HCT116 (cell line): ENCODE results near the gene HTRA2. TPM values are rescaled to one million over a fixed set of nuclear protein-coding genes. Genes with fewer than 3 reads are reported as not detected.

ENCODE experiments used
- ATAC-seq: fragments of 200-7000 bp; cut with Tn5 transposase; 2 replicates; pipeline ENCODE4 v1.9.1; 2020; ENCODE audit warnings: mild to moderate bottlenecking, moderate library complexity
- BruUV-seq: library from RNA; stranded (reverse); fragments of 400-500 nt; replicated peaks from 2 replicates; lab custom pipeline; 2021; lab: Mats Ljungman, UMichigan
- CTCF ChIA-PET: fragments of 300-600 bp; sonication (Branson Sonifier 250); formaldehyde crosslinking; loops from one replicate; lab custom pipeline; 2021; ENCODE audit warnings: antibody characterized with exemption; lab: Charles Lee
- POLR2A ChIA-PET: fragments of 300-600, 350-600 bp; sonication (Branson Sonifier 250); formaldehyde crosslinking; loops from one replicate; lab custom pipeline; 2021; ENCODE audit warnings: antibody characterized with exemption; lab: Charles Lee
- RAD21 ChIA-PET, 2 experiments: fragments of 300-600 bp; sonication (Branson Sonifier 250); formaldehyde crosslinking; loops; one replicate each; lab custom pipeline; 2023; ENCODE audit warnings: low total read pairs in 2 of 2; ENCODE audit not compliant: uncharacterized antibody in 2 of 2, unreplicated experiment in 2 of 2, low non-redundant PET in 1 of 2; lab: Charles Lee
- DNase-seq: peaks from one replicate; pipeline ENCODE4 v3.0.0-alpha.2; 2010; ENCODE audit warnings: low read depth, low spot score
- H2AFZ ChIP-seq: fragments of 200-600 bp; shearing (Covaris generic), sonication (generic); 2 replicates; pipeline ENCODE4 v1.6.1; 2017; ENCODE audit warnings: low read depth, mixed run types, mixed read lengths, antibody characterized with exemption, low read length; ENCODE audit not compliant: poor library complexity, severe bottlenecking
- H3K27ac ChIP-seq: 2 replicates; pipeline ENCODE4 v1.5.1; 2012; ENCODE audit warnings: low read depth, low read length
- H3K27me3 ChIP-seq: fragments of 200-600 bp; sonication (generic); 2 replicates; pipeline ENCODE4 v1.6.1; 2016; ENCODE audit warnings: mixed run types, low read length, mixed read lengths; ENCODE audit not compliant: insufficient read depth
- H3K36me3 ChIP-seq, 2 experiments: fragments of 200-500 bp in 1 of 2; fragments of 200-600 bp in 1 of 2; sonication (Bioruptor generic) in 1 of 2; sonication (generic) in 1 of 2; 2 replicates each; pipeline versions ENCODE4 v1.5.1 to v1.6.1; 2014 to 2016; ENCODE audit warnings: low read length in 2 of 2, inconsistent platforms in 1 of 2, mixed read lengths in 1 of 2, mixed run types in 1 of 2; ENCODE audit not compliant: insufficient read depth in 2 of 2, control insufficient read depth in 1 of 2
- H3K4me1 ChIP-seq, 2 experiments: fragments of 200-600 bp in 1 of 2; sonication (generic) in 1 of 2; 2 replicates each; pipeline versions ENCODE4 v1.5.1 to v1.6.1; 2012 to 2017; ENCODE audit warnings: low read length in 2 of 2, inconsistent platforms in 1 of 2, mild to moderate bottlenecking in 1 of 2, mixed read lengths in 1 of 2, mixed run types in 1 of 2, moderate library complexity in 1 of 2; ENCODE audit not compliant: insufficient read depth in 2 of 2, control insufficient read depth in 1 of 2
- H3K4me2 ChIP-seq: fragments of 200-600 bp; sonication (generic); 2 replicates; pipeline ENCODE4 v1.6.1; 2017; ENCODE audit warnings: mixed run types, low read length, mixed read lengths
- H3K4me3 ChIP-seq, 2 experiments: fragments of 200-600 bp in 1 of 2; sonication (generic) in 1 of 2; replicated peaks in 1 of 2; 2 replicates each; pipeline ENCODE4 v1.5.1; 2011 to 2016; ENCODE audit warnings: low read length in 2 of 2, control low read depth in 1 of 2, low read depth in 1 of 2, mild to moderate bottlenecking in 1 of 2, mixed read lengths in 1 of 2, mixed run types in 1 of 2
- H3K79me2 ChIP-seq: fragments of 200-600 bp; sonication (generic); 2 replicates; pipeline ENCODE4 v1.6.1; 2017; ENCODE audit warnings: mild to moderate bottlenecking, mixed run types, low read length, moderate library complexity, mixed read lengths; ENCODE audit not compliant: insufficient read depth
- H3K9ac ChIP-seq: fragments of 200-600 bp; sonication (generic); 2 replicates; pipeline ENCODE4 v1.6.1; 2016; ENCODE audit warnings: low read length, mixed read lengths
- H3K9me2 ChIP-seq: fragments of 200-600 bp; sonication (generic), shearing (Covaris generic); 2 replicates; pipeline ENCODE4 v1.6.1; 2017; ENCODE audit warnings: mixed run types, mild to moderate bottlenecking, moderate library complexity; ENCODE audit not compliant: insufficient read depth
- H3K9me3 ChIP-seq, 2 experiments: fragments of 200-500 bp in 1 of 2; fragments of 200-600 bp in 1 of 2; sonication (Bioruptor generic) in 1 of 2; sonication (generic) in 1 of 2; 2 replicates each; pipeline ENCODE4 v1.6.1; 2014 to 2017; ENCODE audit warnings: low read length in 2 of 2, mixed read lengths in 2 of 2, inconsistent platforms in 1 of 2, low read depth in 1 of 2, mild to moderate bottlenecking in 1 of 2, mixed run types in 1 of 2, moderate library complexity in 1 of 2; ENCODE audit not compliant: control insufficient read depth in 1 of 2, insufficient read depth in 1 of 2
- H4K20me1 ChIP-seq: fragments of 200-600 bp; sonication (generic), shearing (Covaris generic); 2 replicates; pipeline ENCODE4 v1.6.1; 2017; ENCODE audit warnings: mixed run types, mild to moderate bottlenecking, moderate library complexity; ENCODE audit not compliant: insufficient read depth
- CBX3 ChIP-seq: IDR thresholded peaks from 2 replicates; pipeline ENCODE4 v1.6.1; 2012; ENCODE audit warnings: low read depth
- CEBPB ChIP-seq: IDR thresholded peaks from 2 replicates; pipeline ENCODE4 v1.6.1; 2012; ENCODE audit warnings: low read depth
- EZH2 ChIP-seq: fragments of 200-600 bp; sonication (generic); IDR thresholded peaks from 2 replicates; pipeline ENCODE4 v1.6.1; 2017; ENCODE audit warnings: antibody characterized with exemption, mixed run types
- EZH2phosphoT487 ChIP-seq: fragments of 200-600 bp; IDR thresholded peaks from 2 replicates; pipeline ENCODE4 v1.6.1; 2018; ENCODE audit warnings: antibody characterized with exemption, borderline replicate concordance
- FOSL1 ChIP-seq: IDR thresholded peaks from 2 replicates; pipeline ENCODE4 v1.6.1; 2012; ENCODE audit warnings: low read depth
- JUND ChIP-seq: IDR thresholded peaks from 2 replicates; pipeline ENCODE4 v1.6.1; 2012
- POLR2A ChIP-seq: IDR thresholded peaks from 2 replicates; pipeline ENCODE4 v1.7.0; 2011; ENCODE audit warnings: borderline replicate concordance; ENCODE audit not compliant: insufficient read depth, insufficient read length; ENCODE audit errors: extremely low read depth
- POLR2AphosphoS5 ChIP-seq: IDR thresholded peaks from 2 replicates; pipeline ENCODE4 v1.6.1; 2011; ENCODE audit warnings: mild to moderate bottlenecking, low read depth, low read length, moderate library complexity
- RAD21 ChIP-seq: IDR thresholded peaks from 2 replicates; pipeline ENCODE4 v1.6.1; 2012; ENCODE audit warnings: low read depth, mild to moderate bottlenecking
- REST ChIP-seq: IDR thresholded peaks from 2 replicates; pipeline ENCODE4 v1.6.1; 2012; ENCODE audit warnings: low read depth
- SP1 ChIP-seq: IDR thresholded peaks from 2 replicates; pipeline ENCODE4 v1.6.1; 2012; ENCODE audit warnings: low read depth
- SRF ChIP-seq: IDR thresholded peaks from 2 replicates; pipeline ENCODE4 v1.6.1; 2012; ENCODE audit warnings: low read depth
- TCF7L2 ChIP-seq: IDR thresholded peaks from 2 replicates; pipeline ENCODE4 v1.7.0; 2011; ENCODE audit warnings: borderline replicate concordance, inconsistent platforms; ENCODE audit not compliant: insufficient read depth, insufficient read length; ENCODE audit errors: extremely low read depth
- YY1 ChIP-seq: IDR thresholded peaks from 2 replicates; pipeline ENCODE4 v1.6.1; 2011; ENCODE audit warnings: low read length, low read depth, moderate library complexity, mild to moderate bottlenecking; ENCODE audit not compliant: insufficient replicate concordance; ENCODE audit errors: extremely low read depth
- ZBTB33 ChIP-seq: IDR thresholded peaks from 2 replicates; pipeline ENCODE4 v1.6.1; 2011; ENCODE audit warnings: mild to moderate bottlenecking, low read length, moderate library complexity; ENCODE audit not compliant: insufficient replicate concordance; ENCODE audit errors: extremely low read depth
- ZFX ChIP-seq: fragments of 450-650 bp; IDR thresholded peaks from 2 replicates; pipeline ENCODE4 v1.6.1; 2017
- ZNF274 ChIP-seq: fragments of 200-500 bp; sonication (Bioruptor generic); IDR thresholded peaks from 2 replicates; pipeline ENCODE4 v1.6.1; 2014; ENCODE audit warnings: mild to moderate bottlenecking, low read depth, low read length, inconsistent platforms
- intact Hi-C: fragments of 100-400 bp; cut with micrococcal nuclease; formaldehyde crosslinking; loops from 2 replicates; pipeline ENCODE4 v1.10.0; 2022
- total RNA-seq: library from RNA; stranded (reverse); gene quantifications from one replicate; pipeline ENCODE4 v1.2.1, GENCODE V29; 2021; ENCODE audit not compliant: unreplicated experiment

HTRA2 gene
- total RNA-seq, 1 experiment from 2014 or later: 36.2 TPM

DNA sequence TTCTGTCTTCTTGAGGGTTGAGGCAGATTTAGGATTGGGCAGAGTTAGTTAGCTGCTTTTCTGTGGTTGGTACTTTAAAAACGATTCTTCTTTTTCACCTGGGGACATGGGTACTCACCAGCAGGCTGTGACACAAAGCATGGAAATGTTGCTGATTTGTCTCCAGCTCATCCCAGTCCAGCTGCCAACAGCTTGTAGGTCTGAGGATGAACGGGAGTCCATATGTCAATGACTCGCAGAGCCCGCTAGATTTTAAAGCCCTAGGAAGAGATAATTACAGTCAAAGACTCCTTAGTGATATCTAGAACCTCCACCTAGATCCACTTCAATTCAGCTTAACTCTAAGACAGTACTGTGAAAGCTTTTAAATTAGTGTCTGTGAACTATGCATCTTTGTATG is 45.6 kb downstream of the HTRA2 start:
- Histone ChIP-seq H3K79me2 (no peaks in the 10 kb centered on the region), H3K4me2 (no peak overlapping the region), H3K4me3 (no peak overlapping the region), H3K9ac (no peak overlapping the region), H3K9me2 (no peaks in the 10 kb centered on the region), H3K27me3 (no peaks in the 10 kb centered on the region), H3K9me3 (no peaks in the 10 kb centered on the region), H2AFZ (no peak overlapping the region), H3K36me3 (peaks cover 0 to 2% of the 10 kb centered on the region in 2 experiments; a peak in 1 of 4 replicates), H4K20me1 (no peaks in the 10 kb centered on the region), H3K4me1 (peaks cover 0 to 3% of the 10 kb centered on the region in 2 experiments; a peak in 1 of 4 replicates), H3K27ac (no peak overlapping the region)
- TF ChIP-seq CEBPB: no peak
- no peak for TF ChIP-seq POLR2AphosphoS5
- TF ChIP-seq TCF7L2: no peak
- no peak for TF ChIP-seq ZFX
- TF ChIP-seq EZH2: no peak
- no peak for TF ChIP-seq ZNF274
- TF ChIP-seq SRF: no peak
- TF ChIP-seq POLR2A: no peak
- no peak for TF ChIP-seq SP1
- no peak for TF ChIP-seq ZBTB33
- no peak for TF ChIP-seq FOSL1
- no peak for TF ChIP-seq REST
- no peak for TF ChIP-seq JUND
- TF ChIP-seq RAD21: no peak
- TF ChIP-seq YY1: no peak
- no peak for TF ChIP-seq CBX3
- TF ChIP-seq EZH2phosphoT487: no peak
- no TSS peak for BruUV-seq
- ChIA-PET POLR2A (no interaction called here), CTCF (no interaction called here), RAD21 (no interaction called here)
- ATAC-seq (no peak), DNase-seq (no peak)
- intact Hi-C loops: no loop called here
